GM18508 (cell line): Measurements from ENCODE around the gene CLDN18.

Experiments used
- ATAC-seq: cut with Tn5 transposase; IDR thresholded peaks from one replicate; pipeline ENCODE4 v1.9.1; 2021; ENCODE audit warnings: moderate number of reproducible peaks; ENCODE audit not compliant: insufficient read depth, unreplicated experiment

Gene CLDN18

DNA sequence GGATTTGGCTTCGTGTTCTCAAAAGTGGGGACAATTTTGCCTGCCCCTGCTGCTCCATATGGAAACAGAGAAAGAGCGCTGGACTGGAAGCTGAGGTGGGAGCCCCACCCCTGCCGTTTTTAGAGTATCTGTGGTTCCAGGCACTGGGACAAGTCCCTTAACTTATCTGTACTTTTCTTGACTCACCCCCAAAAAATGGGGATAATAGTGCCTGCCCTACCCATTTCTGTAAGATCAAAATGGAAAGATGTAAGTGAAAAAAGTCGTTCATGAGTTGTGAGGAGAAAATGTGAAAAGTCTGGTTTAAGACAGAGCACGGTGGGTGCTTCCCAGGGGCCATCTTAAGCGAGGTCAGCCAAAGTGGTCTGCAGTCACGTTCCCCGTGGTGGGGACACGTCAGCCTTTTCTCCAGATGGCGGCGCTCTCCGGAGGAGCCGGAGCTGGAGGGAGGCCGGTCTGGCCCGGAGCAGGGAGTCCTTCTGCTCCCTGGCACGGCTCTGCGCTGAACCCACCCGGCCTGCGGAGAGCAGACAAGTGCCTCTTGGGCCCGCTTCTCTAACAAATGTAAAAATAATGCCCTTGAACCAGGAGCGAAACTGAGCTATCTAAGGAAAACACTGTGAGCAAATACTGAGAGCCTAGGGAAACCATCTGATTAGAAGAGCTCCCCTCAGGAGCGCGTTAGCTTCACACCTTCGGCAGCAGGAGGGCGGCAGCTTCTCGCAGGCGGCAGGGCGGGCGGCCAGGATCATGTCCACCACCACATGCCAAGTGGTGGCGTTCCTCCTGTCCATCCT is at the start of gene CLDN18:
CLDN18 (plus strand) TSS at position 690 of the 797 bp plus-strand sequence; CDS start at position 751, 61 bp downstream.
- no peak for ATAC-seq

DNA sequence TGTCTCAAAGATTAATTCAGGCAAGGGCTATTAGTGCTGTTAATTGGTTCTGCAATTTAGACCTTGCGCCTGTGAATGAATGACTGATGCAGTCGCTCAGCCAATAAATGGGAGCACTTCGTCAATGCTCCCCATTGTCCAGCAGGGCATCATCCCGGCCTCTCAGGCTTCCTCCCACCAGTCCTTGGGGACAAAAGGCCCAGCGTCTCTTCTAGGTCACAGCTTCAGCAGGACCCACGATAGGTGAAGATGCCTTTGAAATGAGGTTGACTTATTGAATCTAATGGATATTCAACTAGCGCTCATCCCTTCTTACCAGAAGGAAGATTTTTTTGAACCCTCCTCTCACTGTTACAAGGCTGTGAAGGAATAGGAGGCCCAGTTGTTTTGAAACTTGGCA is 47.7 kb upstream of the CLDN18 start:
- ATAC-seq, result no peak

DNA sequence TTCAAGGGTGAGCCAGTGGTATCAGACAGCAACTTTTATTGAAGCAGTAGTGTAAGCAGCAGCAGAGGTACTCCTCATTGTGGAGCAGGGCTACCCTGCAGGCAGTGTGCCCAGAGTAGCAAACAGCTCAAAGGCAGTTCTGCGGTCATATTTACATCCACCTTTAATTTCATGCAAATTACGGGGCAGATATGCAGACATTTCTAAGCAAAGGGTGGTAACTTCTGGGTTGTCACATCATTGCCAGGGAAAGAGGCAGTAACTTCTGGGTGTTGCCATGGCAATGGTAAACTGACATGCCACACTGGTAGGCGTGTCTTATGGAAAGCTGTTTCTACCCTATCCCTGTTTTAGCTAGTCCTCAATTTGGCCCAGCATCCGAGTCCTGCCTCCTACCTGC is 46.5 kb upstream of the CLDN18 start:
- ATAC-seq, result no peak

DNA sequence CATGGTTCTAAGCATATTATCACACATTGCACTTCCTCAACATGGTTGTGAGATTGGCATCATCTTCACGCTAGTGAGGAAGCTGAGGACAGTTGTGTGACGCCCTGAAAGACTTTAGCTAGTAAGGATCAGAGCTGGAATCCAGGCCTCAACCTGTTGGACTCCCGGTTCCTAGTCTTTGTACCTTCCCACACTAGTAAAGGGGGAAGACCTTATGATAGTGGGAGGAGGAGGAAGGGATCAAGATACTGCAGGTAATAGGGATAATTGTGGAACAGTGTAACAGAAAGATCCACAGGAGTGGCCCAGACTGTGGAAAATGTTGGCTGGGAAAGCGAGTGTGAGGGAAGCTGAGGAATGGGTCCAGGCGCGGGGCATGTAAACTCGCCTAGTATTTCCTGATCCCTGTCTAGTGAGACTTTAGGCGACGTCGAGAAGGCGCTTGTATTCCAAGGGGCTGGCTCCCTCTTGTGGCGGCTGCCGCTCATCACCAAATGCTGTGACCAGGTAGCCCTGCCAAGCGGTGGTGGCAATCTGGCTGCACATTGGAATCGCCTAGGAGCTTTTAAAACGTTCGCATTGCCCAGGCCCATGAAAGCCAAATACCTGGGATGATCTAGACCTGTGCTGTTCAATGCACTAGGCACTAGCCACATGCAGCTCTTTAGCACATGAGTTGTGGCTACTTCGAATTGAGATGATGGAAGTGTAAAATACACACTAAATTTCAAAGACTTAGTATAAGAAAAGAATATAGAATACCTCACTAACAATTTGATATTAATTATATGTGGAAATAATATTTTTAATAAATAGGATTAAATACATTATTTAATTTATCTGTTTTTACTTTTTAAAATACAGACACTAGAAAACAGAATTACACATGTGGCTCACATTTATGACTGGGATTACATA is 38.8 kb upstream of the CLDN18 start:
- ATAC-seq, result peak; percentile 89

DNA sequence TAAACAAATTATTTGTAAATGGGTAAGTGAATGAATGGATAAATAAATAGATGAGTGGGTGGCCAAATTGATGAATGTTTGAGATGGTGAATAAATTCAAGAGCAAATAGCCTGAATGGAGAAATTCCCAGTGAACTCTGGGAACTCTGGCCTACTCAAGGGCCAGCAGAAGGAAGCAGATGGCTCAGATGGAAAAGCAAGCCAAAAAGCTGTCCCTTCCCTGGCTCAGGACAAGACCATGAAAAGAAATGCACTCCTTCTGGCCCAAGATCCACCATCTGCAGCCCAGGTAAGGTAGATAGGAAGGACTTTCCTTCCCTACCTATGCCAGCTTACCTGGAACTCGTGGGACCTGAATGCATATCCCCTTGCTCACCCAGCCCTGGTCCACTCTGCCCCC is 37.6 kb upstream of the CLDN18 start:
- ATAC-seq, result no peak

DNA sequence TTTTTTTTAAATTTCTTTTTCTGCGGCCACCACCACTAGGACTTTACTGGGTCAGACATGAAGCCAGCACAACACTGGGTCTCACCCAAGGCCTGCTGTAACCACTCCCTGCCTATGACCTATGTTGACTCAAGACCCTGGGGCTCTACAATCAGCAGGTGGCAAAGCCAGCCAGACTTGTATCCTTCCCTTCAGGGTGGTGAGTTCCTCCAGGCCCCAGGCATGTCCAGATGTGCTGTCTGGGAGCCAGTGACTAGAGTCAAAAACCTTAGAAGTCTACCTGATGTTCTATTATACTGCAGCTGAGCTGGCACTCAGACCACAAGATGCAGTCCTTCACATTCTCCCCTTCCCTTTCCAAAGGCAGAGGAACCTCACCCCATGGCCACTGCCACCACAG is 31.6 kb upstream of the CLDN18 start:
- ATAC-seq, result no peak

DNA sequence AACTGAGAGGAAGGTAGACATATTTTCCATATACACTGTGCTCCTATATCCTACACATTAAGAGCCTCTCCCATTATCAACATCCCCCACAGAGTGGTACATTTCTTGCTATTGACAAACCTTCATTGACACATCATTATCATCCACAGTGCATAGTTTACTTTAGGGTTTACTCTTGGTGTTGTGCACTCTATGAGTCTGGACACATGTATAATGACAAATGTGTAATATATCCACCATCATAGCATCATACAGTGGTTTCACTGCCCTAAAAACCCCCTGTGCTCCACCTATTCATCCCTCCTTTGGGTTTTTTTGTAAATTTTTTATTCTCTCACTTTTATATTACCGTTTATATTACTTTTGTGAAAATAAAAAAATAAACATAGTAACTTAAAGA is 22.2 kb upstream of the CLDN18 start:
- ATAC-seq, result peak; percentile 21

DNA sequence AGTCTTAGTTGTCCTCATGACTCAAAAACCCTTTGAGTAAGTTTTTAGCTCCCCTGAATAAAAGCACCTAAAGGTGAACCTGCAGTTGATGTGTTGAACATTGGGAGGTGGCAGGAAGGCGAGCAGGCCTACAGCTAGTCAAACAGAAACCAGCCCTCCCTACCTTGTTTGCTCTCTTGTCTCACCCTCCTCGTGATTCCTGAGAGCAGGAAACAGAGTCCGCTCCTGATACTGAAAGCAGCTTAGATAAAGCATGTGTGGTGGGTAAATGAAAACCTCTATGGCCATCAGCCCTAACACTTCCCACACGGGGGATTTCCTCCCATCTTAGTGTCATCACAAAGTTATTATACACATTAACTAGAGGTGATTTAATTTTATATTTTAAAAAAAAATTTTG is 21.8 kb upstream of the CLDN18 start:
- ATAC-seq, result peak; percentile 68

DNA sequence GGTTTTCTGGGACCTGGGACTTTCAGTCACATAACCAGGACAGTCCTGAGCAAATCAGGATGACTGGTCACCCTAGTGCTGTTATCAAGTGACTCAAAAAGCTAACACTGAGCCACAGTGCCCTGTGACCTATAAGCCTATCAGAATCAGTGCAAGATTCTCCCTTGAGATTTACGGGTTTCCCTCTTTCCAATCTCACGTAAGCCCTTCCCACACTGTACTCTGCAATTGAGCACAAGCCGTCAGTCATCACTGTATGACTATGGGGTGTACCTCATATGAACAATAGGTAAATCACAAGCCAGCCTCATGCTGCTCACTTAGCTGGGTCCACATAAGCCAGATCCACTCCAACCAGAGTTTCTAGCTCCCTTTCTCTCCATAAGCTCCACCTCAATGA is 21.0 kb upstream of the CLDN18 start:
- peak; percentile 62 for ATAC-seq

DNA sequence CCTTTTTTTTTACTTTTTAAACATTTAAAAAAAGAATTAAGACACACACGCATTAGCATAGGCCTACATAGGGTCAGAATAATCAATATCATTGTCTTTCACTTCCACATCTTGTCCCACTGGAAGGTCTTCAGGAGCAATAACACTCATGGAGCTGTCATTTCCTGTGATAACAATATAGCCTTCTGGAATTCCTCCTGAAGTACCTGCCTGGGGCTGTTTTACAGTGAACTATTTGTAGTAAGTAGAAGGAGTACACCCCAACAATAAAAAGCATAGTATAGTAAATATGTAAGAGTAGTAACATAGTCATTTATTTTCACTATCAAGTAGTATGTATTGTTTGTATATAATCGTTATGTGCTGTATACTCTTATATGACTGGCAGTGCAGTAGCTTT is 19.5 kb upstream of the CLDN18 start:
- ATAC-seq, result no peak

DNA sequence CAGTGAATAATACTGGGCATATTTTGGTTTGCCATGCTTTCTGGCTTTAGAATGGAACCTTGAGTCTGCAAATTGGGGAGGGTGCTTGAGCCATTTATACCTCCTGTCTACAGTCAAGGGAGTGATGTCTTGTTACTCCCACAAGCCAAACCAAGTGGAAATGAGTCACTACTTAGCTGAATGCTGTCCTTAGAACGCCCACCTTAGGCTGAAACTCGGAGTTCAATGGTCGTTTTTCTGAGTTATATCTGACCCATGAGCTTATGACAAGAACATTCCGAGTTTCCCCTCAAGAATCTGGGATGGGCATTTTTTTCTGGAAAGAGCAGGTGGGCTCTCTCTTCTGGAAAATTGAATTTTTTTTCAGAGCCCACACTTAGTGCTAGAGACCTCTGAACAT is 17.4 kb upstream of the CLDN18 start:
- ATAC-seq, result no peak

DNA sequence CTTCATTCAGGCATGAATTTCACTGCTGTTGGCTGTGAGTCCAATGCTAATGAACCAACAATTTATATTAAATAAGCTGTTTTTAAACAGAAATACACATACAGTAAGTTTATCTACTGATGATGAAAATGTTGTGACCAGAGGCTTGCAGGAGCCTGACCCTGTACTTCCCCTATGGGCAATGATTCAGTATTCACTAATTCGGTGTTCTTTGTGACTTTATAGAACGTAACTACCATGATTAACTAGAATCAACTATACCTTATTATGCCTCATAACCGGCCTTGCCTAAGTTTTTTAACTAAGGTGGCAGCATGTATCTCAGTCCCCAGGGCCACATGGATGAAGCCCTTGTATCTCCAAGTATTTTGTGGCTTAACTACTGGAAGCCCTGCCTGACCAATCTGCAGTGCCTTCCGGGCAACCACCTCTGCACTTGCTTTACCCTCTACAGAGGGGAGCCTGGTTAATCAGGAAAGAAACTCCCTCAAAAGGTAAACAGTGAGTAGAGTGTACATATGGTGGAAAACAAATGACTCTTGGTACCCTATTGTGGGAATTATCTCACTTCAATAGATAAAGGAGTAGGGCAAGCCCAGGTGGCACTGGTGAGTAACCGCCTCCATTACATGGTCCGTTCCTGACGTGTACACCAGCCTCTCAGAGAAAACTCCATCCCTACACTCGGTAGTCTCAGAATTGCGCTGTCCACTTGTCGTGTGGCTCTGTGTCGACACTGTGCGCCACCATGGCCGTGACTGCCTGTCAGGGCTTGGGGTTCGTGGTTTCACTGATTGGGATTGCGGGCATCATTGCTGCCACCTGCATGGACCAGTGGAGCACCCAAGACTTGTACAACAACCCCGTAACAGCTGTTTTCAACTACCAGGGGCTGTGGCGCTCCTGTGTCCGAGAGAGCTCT is 11.6 kb upstream of the CLDN18 start:
- ATAC-seq, result no peak

DNA sequence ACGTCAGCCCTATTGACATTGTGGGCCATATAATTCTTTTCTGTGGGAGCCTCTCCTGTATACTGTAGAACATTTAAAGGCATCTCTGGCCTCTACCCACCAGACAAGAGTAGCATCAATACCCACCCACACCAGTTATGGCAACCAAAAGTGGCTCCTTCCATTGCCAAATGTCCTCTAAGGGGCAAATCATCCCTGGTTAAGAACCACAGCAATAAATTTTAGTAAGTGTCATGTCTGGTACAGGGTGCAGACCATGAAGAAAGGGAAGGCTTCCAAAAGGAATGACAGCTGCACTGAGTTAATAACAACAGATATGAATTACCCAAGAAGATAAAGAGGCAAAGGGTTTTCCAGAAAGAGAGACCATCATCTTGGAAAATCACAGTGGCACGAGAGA is 6.9 kb upstream of the CLDN18 start:
- no peak for ATAC-seq

DNA sequence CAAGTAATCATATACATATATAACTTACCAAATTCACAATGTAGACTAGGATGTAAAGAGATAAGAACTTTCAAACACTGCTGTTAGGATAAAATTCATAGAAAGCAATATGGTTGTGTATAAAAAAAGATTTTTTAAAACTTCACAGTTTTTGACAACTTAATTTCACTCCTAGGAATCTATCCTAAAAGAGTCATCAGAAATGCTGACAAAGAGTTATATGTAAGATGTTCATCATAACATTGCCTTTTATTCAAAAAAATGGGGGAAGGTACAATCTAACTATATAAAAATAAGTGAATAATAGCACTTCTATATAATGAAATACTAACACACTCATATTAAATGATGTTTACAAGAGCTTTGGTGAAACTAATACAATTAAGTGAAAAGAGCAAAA is 4.3 kb upstream of the CLDN18 start:
- ATAC-seq, result no peak

DNA sequence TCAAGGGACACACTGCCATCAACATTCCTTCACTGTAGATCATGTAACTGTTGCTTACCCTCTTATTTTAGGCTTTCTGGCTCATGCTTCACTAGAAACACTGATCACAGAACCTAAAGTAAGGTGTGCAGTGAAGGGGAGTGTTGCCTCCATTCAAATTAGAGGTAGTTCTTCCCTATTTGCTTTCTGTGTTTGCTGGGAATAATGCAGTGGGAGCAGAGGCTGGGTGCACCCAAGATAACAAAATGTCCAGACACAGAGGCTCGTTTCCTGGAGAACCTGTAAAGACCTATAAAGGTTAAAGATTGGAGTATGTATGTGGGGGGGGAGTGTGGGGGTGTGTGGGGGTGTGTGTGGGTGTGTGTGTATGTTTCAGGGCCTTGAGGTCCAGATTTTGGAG is 2.1 kb upstream of the CLDN18 start:
- no peak for ATAC-seq

DNA sequence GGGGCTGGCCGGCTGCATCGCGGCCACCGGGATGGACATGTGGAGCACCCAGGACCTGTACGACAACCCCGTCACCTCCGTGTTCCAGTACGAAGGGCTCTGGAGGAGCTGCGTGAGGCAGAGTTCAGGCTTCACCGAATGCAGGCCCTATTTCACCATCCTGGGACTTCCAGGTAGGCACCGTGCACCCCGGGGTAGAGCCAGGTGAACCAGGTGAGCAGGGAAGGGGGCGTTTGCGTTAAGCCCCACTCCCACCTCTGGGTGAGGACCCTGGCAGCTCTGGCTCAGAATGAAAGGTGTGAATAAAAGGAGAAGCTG is 267 bp downstream of the CLDN18 start:
- ATAC-seq, result no peak

DNA sequence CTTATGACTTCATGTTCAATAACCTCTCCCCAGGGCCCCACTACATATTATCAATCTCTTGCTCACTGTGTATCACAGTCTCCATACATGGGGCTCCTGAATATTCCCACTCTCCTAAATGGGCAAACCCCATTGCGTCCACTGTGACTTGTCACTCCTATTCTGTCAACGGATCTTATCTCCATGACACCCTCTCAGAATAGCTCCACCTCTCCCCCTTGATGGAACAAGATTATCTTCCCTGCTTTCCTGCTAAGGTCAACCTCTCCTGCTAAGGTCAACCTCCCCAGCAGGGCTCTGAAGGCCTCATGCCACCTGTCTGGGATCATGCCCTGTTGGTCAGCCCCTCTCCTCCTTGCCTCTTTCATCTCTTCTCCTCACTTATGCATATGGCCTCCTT is 1.8 kb downstream of the CLDN18 start:
- no peak for ATAC-seq

DNA sequence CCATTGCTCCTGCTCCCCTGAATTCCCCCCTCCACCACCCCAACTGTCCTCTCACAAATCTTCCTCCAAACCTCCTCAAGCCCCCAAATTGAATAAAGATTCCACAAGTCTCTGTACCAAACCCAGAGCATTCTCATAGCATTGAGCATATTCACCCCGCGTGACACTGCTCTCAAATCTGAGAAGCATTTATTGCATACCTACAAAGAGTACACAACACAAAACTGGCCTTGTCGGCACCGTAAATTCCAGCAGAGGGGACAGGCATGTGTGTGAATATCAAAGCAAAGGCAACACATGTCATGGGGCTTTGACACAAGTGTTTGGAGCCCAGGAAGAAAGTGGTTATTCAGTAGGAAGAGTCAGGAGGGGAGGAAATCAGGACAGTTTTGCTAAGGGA is 2.6 kb downstream of the CLDN18 start:
- ATAC-seq, result no peak

DNA sequence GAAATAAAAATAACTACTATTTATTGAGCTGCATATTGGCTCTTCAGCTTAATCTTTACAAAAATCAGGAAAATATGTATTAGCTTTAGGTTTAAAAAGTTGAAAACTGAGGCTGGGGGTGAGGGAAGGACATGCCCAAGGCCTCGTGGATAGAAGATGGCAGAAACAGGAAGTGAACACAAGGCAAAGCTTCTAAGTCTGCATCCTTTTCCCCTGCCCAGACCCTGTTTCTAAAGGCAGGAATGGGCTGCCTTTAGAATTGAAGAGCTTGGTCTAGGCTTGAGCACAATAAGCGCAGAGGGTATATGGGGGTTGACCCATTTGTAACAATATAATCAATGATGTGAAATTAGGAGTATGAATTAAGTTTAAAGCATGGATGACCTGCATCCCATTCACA is 6.1 kb downstream of the CLDN18 start:
- ATAC-seq, result no peak

DNA sequence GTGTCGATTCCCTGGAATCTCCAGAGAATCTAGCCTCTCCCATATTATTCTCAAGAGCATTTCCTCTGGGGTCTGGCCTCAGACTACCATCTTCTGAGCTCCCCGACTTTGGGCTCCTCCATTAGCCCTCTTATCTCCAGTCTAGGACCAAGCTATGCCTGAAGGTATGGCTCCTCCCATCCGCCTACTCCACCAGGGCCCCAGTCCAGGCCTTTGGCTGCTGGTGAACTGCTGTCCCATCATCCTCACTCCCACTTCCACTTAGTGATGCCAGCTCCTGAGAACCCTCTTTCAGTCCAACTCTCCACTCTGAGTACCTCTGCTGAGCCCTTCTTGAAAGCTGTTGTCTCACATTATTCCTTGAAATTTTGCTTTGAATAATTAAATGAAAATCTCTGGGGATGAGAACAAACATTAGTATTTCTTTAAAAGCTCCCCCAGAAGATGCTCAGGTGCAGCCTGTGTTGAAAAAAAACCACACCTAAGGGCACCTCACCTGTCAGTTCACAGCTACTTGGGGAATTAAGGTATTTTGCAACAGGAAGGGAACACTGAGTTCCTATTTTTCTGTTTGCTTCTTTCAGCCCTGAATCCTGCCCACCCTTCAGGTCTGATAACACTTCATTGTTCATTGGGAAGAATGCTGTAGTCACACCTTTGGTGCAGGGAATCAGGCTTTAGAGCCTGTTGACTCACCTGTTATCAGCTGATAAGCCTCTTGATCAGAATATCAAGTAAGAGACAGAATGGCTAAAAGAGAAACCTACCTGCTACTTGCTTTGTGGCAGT is 9.5 kb downstream of the CLDN18 start:
- no peak for ATAC-seq
